SH-SY5Y (cell line): Measurements from ENCODE around the gene LACTB.

Source experiments
- GATA2 ChIP-seq: IDR thresholded peaks from 2 replicates; pipeline ENCODE4 v1.6.1; 2011; ENCODE audit warnings: mild to moderate bottlenecking, low read depth, low read length
- GATA3 ChIP-seq: IDR thresholded peaks from 2 replicates; pipeline ENCODE4 v1.6.1; 2011; ENCODE audit warnings: low read depth, mild to moderate bottlenecking, low read length, moderate library complexity

LACTB gene

DNA sequence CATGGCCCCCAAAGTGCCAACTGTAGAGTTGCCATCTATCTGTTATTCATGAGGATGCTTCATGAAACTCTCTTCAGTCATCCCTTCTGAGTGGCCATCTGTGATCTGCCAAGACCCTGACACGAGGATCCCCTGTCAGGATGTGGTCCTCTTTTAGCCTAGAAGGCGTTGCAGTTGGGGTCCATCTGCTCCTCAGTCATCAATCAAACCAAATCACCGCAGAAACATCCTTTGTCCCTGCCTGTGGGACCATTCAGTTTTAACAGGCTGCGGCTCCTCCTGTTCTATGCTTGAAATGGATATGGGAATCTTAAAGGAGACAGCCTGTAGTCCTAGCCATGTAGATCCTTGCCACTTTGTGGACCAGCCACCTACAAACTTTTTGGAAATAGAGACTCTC, 41.6 kb downstream of the LACTB start:
- TF ChIP-seq GATA2 (no peak), GATA3 (no peak)

GRCh38 chr15:63165166-63165859, 43.7 kb downstream of the LACTB start:
- TF ChIP-seq GATA2 (no peak), GATA3 (no peak)

- TF ChIP-seq GATA3: no peak
- no peak for TF ChIP-seq GATA2
These were observed 44.6 kb downstream of the LACTB start for GRCh38 chr15:63166219-63166618.

DNA sequence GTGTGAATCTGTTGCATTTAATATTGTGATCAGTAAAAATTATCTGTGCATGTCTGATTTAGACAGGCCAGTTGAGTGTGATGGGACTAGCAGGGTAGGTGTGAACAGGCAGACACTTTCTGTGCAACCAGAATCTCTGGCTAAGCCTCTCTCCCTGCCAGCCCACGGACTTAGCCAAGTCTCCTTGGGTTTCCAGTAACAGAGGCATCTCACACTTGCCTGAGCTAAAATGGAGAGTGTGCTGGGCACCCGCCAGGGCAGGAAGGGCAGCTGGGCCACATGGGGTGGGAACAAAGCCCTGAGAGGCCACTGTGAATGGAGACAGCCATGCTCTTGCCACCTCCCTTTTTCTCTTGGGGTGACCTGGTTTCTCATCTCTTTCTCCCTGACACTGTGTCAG, 48.1 kb downstream of the LACTB start:
- no peak for TF ChIP-seq GATA2
- no peak for TF ChIP-seq GATA3

GRCh38 chr15:63172376-63172775, 50.7 kb downstream of the LACTB start:
- TF ChIP-seq GATA3 (no peak), GATA2 (no peak)

DNA sequence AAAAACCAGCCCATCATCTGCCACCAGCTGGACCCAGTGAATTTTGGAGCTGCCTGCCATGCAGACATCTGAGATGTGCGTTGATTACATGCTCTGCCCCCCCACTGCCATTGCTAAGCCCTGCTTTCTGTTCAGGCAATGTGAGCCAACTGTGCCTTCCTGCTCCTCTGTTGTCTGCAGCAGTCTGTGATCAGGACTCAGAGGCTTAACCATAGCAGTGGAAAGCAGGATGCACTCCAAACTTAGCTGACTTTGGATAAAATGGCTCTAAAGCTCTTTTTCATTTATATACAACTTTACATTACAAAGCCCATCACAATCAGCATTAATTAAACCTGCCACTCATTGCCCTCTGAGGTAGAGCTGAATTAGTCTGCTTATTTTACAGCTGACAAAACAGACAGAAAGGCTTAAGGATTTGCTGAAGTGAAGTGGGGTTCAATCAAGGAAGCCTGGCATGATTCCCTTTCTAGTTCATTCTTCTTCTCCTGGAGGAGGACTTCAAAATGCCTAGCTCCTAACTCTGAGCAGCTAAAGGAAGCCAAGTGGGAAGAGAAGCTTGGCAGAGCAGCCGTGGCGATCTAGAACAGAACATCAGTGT, 51.3 kb downstream of the LACTB start:
- TF ChIP-seq GATA2 (no peak), GATA3 (no peak)

GRCh38 chr15:63176302-63176701, 54.6 kb downstream of the LACTB start:
- TF ChIP-seq GATA2 (no peak), GATA3 (no peak)

- no peak for TF ChIP-seq GATA2
- TF ChIP-seq GATA3: no peak
These were observed 56.4 kb downstream of the LACTB start for GRCh38 chr15:63178034-63178433.

- TF ChIP-seq GATA3: no peak
These were observed 59.1 kb downstream of the LACTB start for GRCh38 chr15:63180746-63181145.

DNA sequence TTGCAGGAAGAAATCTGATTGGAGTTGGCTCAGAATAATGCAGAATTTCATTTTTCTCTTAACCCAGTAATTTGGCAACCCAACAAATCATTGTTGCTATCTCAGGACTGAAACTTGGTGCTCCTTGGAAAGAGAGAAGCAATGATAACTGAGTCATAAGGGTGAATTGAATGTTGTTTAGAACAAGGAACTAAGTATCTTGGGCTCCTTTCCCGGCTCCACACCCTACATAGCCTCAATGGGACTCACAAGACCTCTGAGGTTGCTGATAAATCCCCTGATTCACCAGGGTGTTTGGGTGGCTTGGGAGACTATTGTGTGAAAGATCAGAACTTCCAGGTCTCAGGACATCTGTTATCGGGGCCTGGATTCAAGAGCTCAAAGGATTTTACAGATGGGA, 60.0 kb downstream of the LACTB start:
- TF ChIP-seq GATA3 (no peak), GATA2 (no peak)

- TF ChIP-seq GATA2 (no peak), GATA3 (no peak)
These were observed 63.5 kb downstream of the LACTB start for GRCh38 chr15:63185206-63185605.

GRCh38 chr15:63186065-63186464, 64.4 kb downstream of the LACTB start:
- TF ChIP-seq GATA2: no peak
- TF ChIP-seq GATA3: no peak

- TF ChIP-seq GATA3 (no peak), GATA2 (no peak)
These were observed 66.0 kb downstream of the LACTB start for GRCh38 chr15:63187589-63188226.

- no peak for TF ChIP-seq GATA2
- TF ChIP-seq GATA3: no peak
These were observed 66.7 kb downstream of the LACTB start for GRCh38 chr15:63188247-63188925.
